Measurements from ENCODE around the gene PRSS57. TPM values are rescaled to one million over a fixed set of nuclear protein-coding genes. Genes with fewer than 3 reads are reported as not detected.
A peak's percentile ranks its signal among the peaks of the same experiment; 100 is the strongest.

The PRSS57 gene
- total RNA-seq, 2 experiments from 2014 or later, result not detected

DNA sequence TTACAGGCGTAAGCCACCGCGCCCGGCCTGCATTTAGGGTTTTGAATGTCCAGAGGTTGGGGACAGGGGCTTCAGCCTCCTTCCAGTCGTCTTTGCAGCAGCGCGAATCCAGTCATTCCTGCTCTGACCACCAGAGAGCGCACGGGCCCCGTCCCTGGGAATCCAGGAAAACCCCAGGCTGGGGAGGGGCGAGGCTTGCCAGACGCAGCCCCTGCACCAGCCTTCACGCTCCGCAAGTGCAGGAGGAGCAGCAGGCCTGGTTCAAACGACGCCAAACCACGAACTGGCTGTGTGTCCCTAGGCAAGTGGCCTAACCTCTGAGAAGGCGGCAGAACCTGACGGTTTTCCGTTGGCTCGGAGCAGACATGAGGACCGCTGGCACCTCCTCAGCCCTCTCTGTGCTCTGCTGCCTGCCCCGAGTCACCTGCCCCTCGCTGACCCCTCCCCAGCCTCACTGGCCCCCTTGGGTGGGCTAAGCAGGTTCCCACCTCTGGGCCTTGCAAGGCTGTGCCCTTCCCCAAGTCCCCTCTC is 30.3 kb downstream of the PRSS57 start:
- Histone ChIP-seq H4K20me1 (ENCODE audit: insufficient read depth, low read length) (peaks cover 15% of the 10 kb centered on the region), H3K9me2 (ENCODE audit: insufficient read depth, low read length) (no peaks in the 10 kb centered on the region), H3K79me2 (ENCODE audit: insufficient read depth, low read depth, low read length) (peaks cover 35% of the 10 kb centered on the region), H3K36me3 (ENCODE audit: insufficient read depth, low read length) (peaks cover 26% of the 10 kb centered on the region), H3K27ac (ENCODE audit: low read depth, low read length, poor library complexity, severe bottlenecking) (no peak overlapping the region), H3K4me3 (ENCODE audit: low read depth, low read length, poor library complexity, severe bottlenecking) (no peak overlapping the region), H2AFZ (ENCODE audit: low read length) (no peak overlapping the region), H3K4me2 (ENCODE audit: low read length) (no peak overlapping the region; the same call in 1 of the 2 replicates), H3K4me1 (ENCODE audit: insufficient read depth, low read length, poor library complexity, severe bottlenecking) (peaks cover 32% of the 10 kb centered on the region), H3K9me3 (ENCODE audit: low read length) (no peaks in the 10 kb centered on the region)
- peak; percentile 85 for TF ChIP-seq CTCF (conservative IDR thresholded peaks at IDR 0.05; ENCODE audit: low read length)
- no peak for TF ChIP-seq EZH2phosphoT487 (IDR thresholded peaks at IDR 0.05; ENCODE audit: borderline replicate concordance, low read depth, low read length)
- intact Hi-C loops (cut with micrococcal nuclease; ENCODE audit: unreplicated experiment), result loop anchor here (1.0 to 5.0 kb wide), 2 partner anchors 69 to 93 kb away; partner anchors contain the start of gene BSG
- ChIA-PET CTCF (ENCODE audit: unreplicated experiment) (no interaction called here), POLR2A (no interaction called here)
- peak; percentile 78 for DNase-seq (ENCODE audit: low spot score)
- BruUV-seq (replicated peaks), result no TSS peak

GRCh38 chr19:663682-664117 is 31.6 kb downstream of the PRSS57 start:
- no peak for DNase-seq (ENCODE audit: low spot score)
- H3K4me3 ChIP-seq (ENCODE audit: low read depth, low read length, poor library complexity, severe bottlenecking), result peak overlapping the region; percentile 100
- H4K20me1 ChIP-seq (ENCODE audit: insufficient read depth, low read length), result peaks cover 19% of the 10 kb centered on the region
- no TSS peak for BruUV-seq (replicated peaks)
- no peaks in the 10 kb centered on the region for H3K9me2 ChIP-seq (ENCODE audit: insufficient read depth, low read length)
- peak overlapping the region; percentile 72; the same call in 1 of the 2 replicates for H2AFZ ChIP-seq (ENCODE audit: low read length)
- H3K4me1 ChIP-seq (ENCODE audit: insufficient read depth, low read length, poor library complexity, severe bottlenecking), result peaks cover 44% of the 10 kb centered on the region
- peak overlapping the region; percentile 100 for H3K4me2 ChIP-seq (ENCODE audit: low read length)
- CTCF ChIA-PET (ENCODE audit: unreplicated experiment), result no interaction called here
- TF ChIP-seq EZH2phosphoT487 (IDR thresholded peaks at IDR 0.05; ENCODE audit: borderline replicate concordance, low read depth, low read length), result no peak
- TF ChIP-seq CTCF (conservative IDR thresholded peaks at IDR 0.05; ENCODE audit: low read length), result no peak
- peaks cover 47% of the 10 kb centered on the region for H3K79me2 ChIP-seq (ENCODE audit: insufficient read depth, low read depth, low read length)
- peaks cover 32% of the 10 kb centered on the region for H3K36me3 ChIP-seq (ENCODE audit: insufficient read depth, low read length)
- POLR2A ChIA-PET, result interaction anchor here (0.9 kb wide), 1 partner anchor 17 kb away, joined by 3 read pairs; no protein-coding TSS in a partner anchor
- peak overlapping the region; percentile 53 for H3K27ac ChIP-seq (ENCODE audit: low read depth, low read length, poor library complexity, severe bottlenecking)
- intact Hi-C loops (cut with micrococcal nuclease; ENCODE audit: unreplicated experiment), result loop anchor here (2.0 to 5.0 kb wide), 2 partner anchors 91 to 133 kb away; partner anchors contain the start of genes BSG and PTBP1
- H3K9me3 ChIP-seq (ENCODE audit: low read length), result no peaks in the 10 kb centered on the region
